OCI-LY7 (cell line): Measurements from ENCODE around the gene SUPT20H. TPM values are rescaled to one million over a fixed set of nuclear protein-coding genes. Genes with fewer than 3 reads are reported as not detected.

Experiments used
- BruUV-seq: library from RNA; stranded (reverse); fragments of 400-500 nt; replicated peaks from 2 replicates; lab custom pipeline; 2021; lab: Mats Ljungman, UMichigan
- CTCF ChIA-PET: fragments of 300-600 bp; sonication (Branson Sonifier 250); formaldehyde crosslinking; loops from one replicate; lab custom pipeline; 2022; ENCODE audit warnings: antibody characterized with exemption; ENCODE audit not compliant: unreplicated experiment; lab: Charles Lee
- POLR2A ChIA-PET: fragments of 300-600 bp; sonication (Branson Sonifier 250); formaldehyde crosslinking; loops from one replicate; lab custom pipeline; 2022; ENCODE audit warnings: antibody characterized with exemption; lab: Charles Lee
- DNase-seq: peaks from one replicate; pipeline ENCODE4 v3.0.0-alpha.2; 2015; ENCODE audit warnings: low spot score
- H2AFZ ChIP-seq: fragments of 200-600 bp; sonication (generic), shearing (Covaris generic); 2 replicates; pipeline ENCODE4 v1.6.1; 2014; ENCODE audit warnings: mild to moderate bottlenecking, antibody characterized with exemption, low read length, moderate library complexity
- H3K27ac ChIP-seq: fragments of 200-600 bp; sonication (generic); 2 replicates; pipeline ENCODE4 v1.5.1; 2014; ENCODE audit warnings: mixed run types, low read depth, mild to moderate bottlenecking, moderate library complexity, low read length, inconsistent platforms; ENCODE audit not compliant: poor library complexity, severe bottlenecking
- H3K36me3 ChIP-seq: fragments of 200-600 bp; sonication (generic); 2 replicates; pipeline ENCODE4 v1.6.1; 2014; ENCODE audit warnings: mild to moderate bottlenecking, antibody characterized with exemption, low read length, moderate library complexity, mixed read lengths; ENCODE audit not compliant: insufficient read depth
- H3K4me1 ChIP-seq: fragments of 200-600 bp; sonication (generic); 2 replicates; pipeline ENCODE4 v1.5.1; 2014; ENCODE audit warnings: mild to moderate bottlenecking, low read length; ENCODE audit not compliant: insufficient read depth, poor library complexity, severe bottlenecking
- H3K4me2 ChIP-seq: fragments of 200-600 bp; sonication (generic); 2 replicates; pipeline ENCODE4 v1.6.1; 2014; ENCODE audit warnings: mild to moderate bottlenecking, low read length
- H3K4me3 ChIP-seq: fragments of 200-600 bp; sonication (generic); 2 replicates; pipeline ENCODE4 v1.5.1; 2014; ENCODE audit warnings: mild to moderate bottlenecking, low read depth, low read length; ENCODE audit not compliant: poor library complexity, severe bottlenecking
- H3K79me2 ChIP-seq: fragments of 200-600 bp; sonication (generic); 2 replicates; pipeline ENCODE4 v1.6.1; 2016; ENCODE audit warnings: low read depth, mild to moderate bottlenecking, low read length, moderate library complexity, mixed read lengths; ENCODE audit not compliant: insufficient read depth
- H3K9me2 ChIP-seq: fragments of 200-600 bp; sonication (generic); 2 replicates; pipeline ENCODE4 v1.6.1; 2016; ENCODE audit warnings: mild to moderate bottlenecking, low read length, mixed read lengths; ENCODE audit not compliant: insufficient read depth
- H3K9me3 ChIP-seq: fragments of 200-600 bp; sonication (generic); 2 replicates; pipeline ENCODE4 v1.6.1; 2014; ENCODE audit warnings: mild to moderate bottlenecking, mixed run types, low read length, mixed read lengths
- H4K20me1 ChIP-seq: fragments of 200-600 bp; sonication (generic); 2 replicates; pipeline ENCODE4 v1.6.1; 2014; ENCODE audit warnings: mild to moderate bottlenecking, antibody characterized with exemption, low read length, moderate library complexity, mixed read lengths; ENCODE audit not compliant: insufficient read depth
- EZH2phosphoT487 ChIP-seq: fragments of 200-600 bp; sonication (generic); IDR thresholded peaks from 2 replicates; pipeline ENCODE4 v1.6.1; 2018; ENCODE audit warnings: low read depth, borderline replicate concordance, mild to moderate bottlenecking, mixed run types, antibody characterized with exemption, low read length, moderate library complexity, mixed read lengths
- intact Hi-C: fragments of 100-400 bp; cut with micrococcal nuclease; formaldehyde crosslinking; loops from one replicate; pipeline ENCODE4 v1.10.0; 2022; ENCODE audit not compliant: unreplicated experiment
- total RNA-seq, 2 experiments: library from RNA; depleted of rRNA in 1 of 2; stranded (reverse); fragments of >200 nt in 1 of 2; shearing (Covaris generic) in 1 of 2; gene quantifications; 2 replicates each; pipeline ENCODE4 v1.2.3, GENCODE V29; 2014 to 2022
- TF ChIP-seq, protein P1 (sequence below): fragments of 200-600 bp; sonication (generic); conservative IDR thresholded peaks from 2 replicates; pipeline ENCODE4 v1.5.1; 2014; ENCODE audit warnings: mild to moderate bottlenecking, antibody characterized with exemption, low read length, moderate library complexity, mixed read lengths

Gene SUPT20H
- total RNA-seq, 2 experiments from 2014 or later, result 53.0 to 88.3 TPM

DNA sequence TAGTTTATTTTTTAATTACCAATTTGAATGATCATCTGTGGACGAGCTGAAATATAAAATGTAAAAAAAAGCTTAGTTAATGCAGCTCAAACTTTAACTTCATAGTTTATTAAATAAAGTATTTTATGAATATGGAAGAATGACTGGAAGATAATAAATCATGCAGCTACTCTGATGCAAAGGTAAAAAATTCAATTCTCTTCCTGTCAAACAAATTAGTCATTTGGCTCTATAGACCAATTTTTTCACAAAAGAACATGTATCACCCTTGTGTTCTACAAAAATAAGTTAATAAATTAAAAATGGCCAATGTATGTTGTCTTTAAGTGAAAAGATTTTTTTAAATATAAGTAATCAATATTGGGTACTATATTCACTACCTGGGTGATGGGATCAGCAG is 32.7 kb downstream of the SUPT20H start:
- Histone ChIP-seq H3K9me2 (no peaks in the 10 kb centered on the region), H3K4me2 (no peak overlapping the region), H2AFZ (no peak overlapping the region), H3K27ac (no peak overlapping the region), H3K36me3 (peaks cover 96% of the 10 kb centered on the region), H3K9me3 (no peaks in the 10 kb centered on the region), H3K4me1 (no peaks in the 10 kb centered on the region), H4K20me1 (no peaks in the 10 kb centered on the region), H3K79me2 (no peaks in the 10 kb centered on the region; the same call in 1 of the 2 replicates), H3K4me3 (no peak overlapping the region)
- CTCF ChIA-PET, result no interaction called here
- TF ChIP-seq, protein P1, sequence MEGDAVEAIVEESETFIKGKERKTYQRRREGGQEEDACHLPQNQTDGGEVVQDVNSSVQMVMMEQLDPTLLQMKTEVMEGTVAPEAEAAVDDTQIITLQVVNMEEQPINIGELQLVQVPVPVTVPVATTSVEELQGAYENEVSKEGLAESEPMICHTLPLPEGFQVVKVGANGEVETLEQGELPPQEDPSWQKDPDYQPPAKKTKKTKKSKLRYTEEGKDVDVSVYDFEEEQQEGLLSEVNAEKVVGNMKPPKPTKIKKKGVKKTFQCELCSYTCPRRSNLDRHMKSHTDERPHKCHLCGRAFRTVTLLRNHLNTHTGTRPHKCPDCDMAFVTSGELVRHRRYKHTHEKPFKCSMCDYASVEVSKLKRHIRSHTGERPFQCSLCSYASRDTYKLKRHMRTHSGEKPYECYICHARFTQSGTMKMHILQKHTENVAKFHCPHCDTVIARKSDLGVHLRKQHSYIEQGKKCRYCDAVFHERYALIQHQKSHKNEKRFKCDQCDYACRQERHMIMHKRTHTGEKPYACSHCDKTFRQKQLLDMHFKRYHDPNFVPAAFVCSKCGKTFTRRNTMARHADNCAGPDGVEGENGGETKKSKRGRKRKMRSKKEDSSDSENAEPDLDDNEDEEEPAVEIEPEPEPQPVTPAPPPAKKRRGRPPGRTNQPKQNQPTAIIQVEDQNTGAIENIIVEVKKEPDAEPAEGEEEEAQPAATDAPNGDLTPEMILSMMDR, result no peak
- TF ChIP-seq EZH2phosphoT487, result no peak
- intact Hi-C loops, result no loop called here
- no peak for DNase-seq
- POLR2A ChIA-PET, result interaction anchor here (0.6 to 0.8 kb wide), 2 partner anchors 9 to 41 kb away, joined by 3 to 4 read pairs; no protein-coding TSS in a partner anchor
- BruUV-seq, result no TSS peak

DNA sequence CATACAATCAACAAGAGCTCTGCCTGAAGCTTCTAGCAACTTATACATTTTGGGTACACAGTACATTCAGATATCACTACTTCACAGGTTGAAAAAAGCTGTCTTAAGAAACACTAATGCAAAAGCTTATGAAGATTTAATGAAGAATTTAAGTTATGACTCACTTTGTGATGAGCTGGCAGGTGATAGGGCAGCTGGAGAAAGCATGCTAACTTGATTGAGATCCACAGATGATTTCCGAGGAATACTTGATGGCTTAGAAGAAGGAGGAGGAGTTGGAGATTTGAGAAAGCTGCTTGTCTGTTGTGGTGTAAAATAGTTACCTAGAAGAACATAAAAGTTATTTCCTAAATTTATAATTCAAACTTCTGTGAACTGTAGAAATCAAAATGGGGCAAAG is 35.6 kb downstream of the SUPT20H start:
- no peaks in the 10 kb centered on the region for H3K9me3 ChIP-seq
- no peak overlapping the region for H2AFZ ChIP-seq
- H3K4me1 ChIP-seq, result no peaks in the 10 kb centered on the region
- H3K4me2 ChIP-seq, result no peak overlapping the region
- ChIA-PET CTCF (interaction anchor here (1.0 kb wide), 1 partner anchor 163 kb away, joined by 3 read pairs; no protein-coding TSS in a partner anchor), POLR2A (interaction anchor here (0.6 to 2.7 kb wide), 6 partner anchors 10 to 585 kb away, joined by 3 to 13 read pairs (median 4); partner anchors contain the start of gene ALG5)
- no TSS peak for BruUV-seq
- H3K36me3 ChIP-seq, result peaks cover 97% of the 10 kb centered on the region
- no peaks in the 10 kb centered on the region for H3K79me2 ChIP-seq
- TF ChIP-seq, protein P1, result no peak
- no peak for DNase-seq
- intact Hi-C loops, result no loop called here
- no peaks in the 10 kb centered on the region for H3K9me2 ChIP-seq
- no peak overlapping the region for H3K27ac ChIP-seq
- H3K4me3 ChIP-seq, result no peak overlapping the region
- no peaks in the 10 kb centered on the region for H4K20me1 ChIP-seq

DNA sequence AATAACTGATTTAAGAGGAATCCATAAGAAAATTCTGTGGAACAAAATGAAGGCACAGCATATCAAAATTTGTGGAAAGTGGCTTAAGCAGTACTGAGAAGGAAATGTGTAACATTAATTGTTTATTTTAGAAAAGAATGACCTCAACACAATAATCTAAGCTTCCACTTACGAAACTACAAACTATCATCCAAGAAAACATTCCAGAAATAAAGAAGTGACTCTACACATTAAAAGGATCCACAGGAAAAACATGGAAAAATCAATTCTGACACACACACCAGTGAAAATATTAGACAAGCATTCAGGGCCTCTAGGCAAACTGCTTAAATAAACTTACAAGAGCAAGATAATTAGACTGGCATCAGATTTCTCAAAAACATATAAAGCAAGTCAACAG is 44.9 kb downstream of the SUPT20H start:
- BruUV-seq, result no TSS peak
- ChIA-PET CTCF (no interaction called here), POLR2A (no interaction called here)
- H3K9me2 ChIP-seq, result no peaks in the 10 kb centered on the region
- intact Hi-C loops, result no loop called here
- no peak overlapping the region for H3K4me2 ChIP-seq
- TF ChIP-seq, protein P1, result no peak
- TF ChIP-seq EZH2phosphoT487, result no peak
- peaks cover 87% of the 10 kb centered on the region for H3K36me3 ChIP-seq
- H4K20me1 ChIP-seq, result no peaks in the 10 kb centered on the region
- H3K9me3 ChIP-seq, result no peaks in the 10 kb centered on the region
- H3K27ac ChIP-seq, result no peak overlapping the region
- no peaks in the 10 kb centered on the region for H3K4me1 ChIP-seq
- H3K79me2 ChIP-seq, result no peaks in the 10 kb centered on the region
- DNase-seq, result no peak
- H3K4me3 ChIP-seq, result no peak overlapping the region
- H2AFZ ChIP-seq, result no peak overlapping the region
